Femur (tissue), 1 donor: ENCODE measurements around the gene ZNF385B.
"Not testable (repeated sequence)": the region's sequence is repeated elsewhere in the genome, so short reads cannot be mapped to it uniquely, and the experiment has no call there.

Source experiments
- DNase-seq: peaks from one replicate; pipeline ENCODE4 v3.0.0-alpha.2; 2017

ZNF385B gene

GRCh38 chr2:179796213-179797007, 65.0 kb downstream of the ZNF385B start:
- no peak for DNase-seq

- no peak for DNase-seq
These were observed 67.5 kb downstream of the ZNF385B start for GRCh38 chr2:179793902-179794301.

GRCh38 chr2:179793238-179793637, 68.2 kb downstream of the ZNF385B start:
- DNase-seq, result no peak

GRCh38 chr2:179790235-179791217, 70.9 kb downstream of the ZNF385B start:
- DNase-seq, result no peak

GRCh38 chr2:179788104-179788503, 73.3 kb downstream of the ZNF385B start:
- DNase-seq, result no peak

GRCh38 chr2:179787601-179788000, 73.8 kb downstream of the ZNF385B start:
- no peak for DNase-seq

- DNase-seq, result no peak
These were observed 75.5 kb downstream of the ZNF385B start for GRCh38 chr2:179785902-179786301.

- DNase-seq, result not testable (repeated sequence)
These were observed 79.1 kb downstream of the ZNF385B start for GRCh38 chr2:179782346-179782745.

- no peak for DNase-seq
These were observed 87.4 kb downstream of the ZNF385B start for GRCh38 chr2:179773986-179774385.

GRCh38 chr2:179772346-179772745, 89.1 kb downstream of the ZNF385B start:
- DNase-seq, result no peak

GRCh38 chr2:179771791-179772190, 89.6 kb downstream of the ZNF385B start:
- no peak for DNase-seq

GRCh38 chr2:179770029-179770428, 91.4 kb downstream of the ZNF385B start:
- DNase-seq, result no peak

GRCh38 chr2:179769323-179769722, 92.1 kb downstream of the ZNF385B start:
- no peak for DNase-seq

GRCh38 chr2:179768765-179769164, 92.6 kb downstream of the ZNF385B start:
- no peak for DNase-seq

GRCh38 chr2:179765666-179766065, 95.7 kb downstream of the ZNF385B start:
- DNase-seq, result no peak

GRCh38 chr2:179764710-179765109, 96.7 kb downstream of the ZNF385B start:
- no peak for DNase-seq

GRCh38 chr2:179758636-179759035, 102.8 kb downstream of the ZNF385B start:
- DNase-seq, result no peak

GRCh38 chr2:179751163-179751809, 110.1 kb downstream of the ZNF385B start:
- no peak for DNase-seq

GRCh38 chr2:179749210-179749609, 112.2 kb downstream of the ZNF385B start:
- no peak for DNase-seq

- DNase-seq, result no peak
These were observed 114.4 kb downstream of the ZNF385B start for GRCh38 chr2:179746981-179747380.

- no peak for DNase-seq
These were observed 115.7 kb downstream of the ZNF385B start for GRCh38 chr2:179745635-179746256.

GRCh38 chr2:179744401-179744800, 117.0 kb downstream of the ZNF385B start:
- DNase-seq, result no peak

GRCh38 chr2:179741317-179741716, 120.1 kb downstream of the ZNF385B start:
- no peak for DNase-seq
